SK-N-SH treated with all-trans-retinoic acid at 6 μM for 48 hours (cell line): ENCODE measurements around the gene CSTB.

ENCODE experiments used
- CSRNP3 ChIP-seq: fragments of 250-450 bp; sonication (Bioruptor Pico); IDR thresholded peaks from 2 replicates; pipeline ENCODE4 v1.5.1; 2021; ENCODE audit warnings: mild to moderate bottlenecking, moderate library complexity
- ISL1 ChIP-seq: fragments of 250-450 bp; sonication (Bioruptor Pico); IDR thresholded peaks from 2 replicates; pipeline ENCODE4 v2.1.2; 2022; ENCODE audit warnings: mild to moderate bottlenecking, moderate library complexity
- PATZ1 ChIP-seq: fragments of 250-450 bp; sonication (Bioruptor Pico); IDR thresholded peaks from 2 replicates; pipeline ENCODE4 v1.8.0; 2020; ENCODE audit warnings: mild to moderate bottlenecking, moderate library complexity, borderline replicate concordance
- ZC3H10 ChIP-seq: fragments of 250-450 bp; sonication (Bioruptor Pico); IDR thresholded peaks from 2 replicates; pipeline ENCODE4 v1.5.1; 2021; ENCODE audit warnings: mild to moderate bottlenecking, moderate library complexity
- ZFP3 ChIP-seq: fragments of 250-450 bp; sonication (Bioruptor Pico); IDR thresholded peaks from 2 replicates; pipeline ENCODE4 v1.5.0; 2020; ENCODE audit warnings: mild to moderate bottlenecking, moderate library complexity
- ZFP30 ChIP-seq: fragments of 450-650 bp; formaldehyde crosslinking; IDR thresholded peaks from 2 replicates; pipeline ENCODE4 v1.5.0; 2022; ENCODE audit warnings: mild to moderate bottlenecking, moderate library complexity
- ZNF565 ChIP-seq: fragments of 450-650 bp; formaldehyde crosslinking; conservative IDR thresholded peaks from 2 replicates; pipeline ENCODE4 v1.5.0; 2020; ENCODE audit warnings: low read depth, mild to moderate bottlenecking, moderate library complexity
- ZNF70 ChIP-seq: fragments of 450-650 bp; formaldehyde crosslinking; IDR thresholded peaks from 2 replicates; pipeline ENCODE4 v1.5.0; 2020; ENCODE audit warnings: mild to moderate bottlenecking, moderate library complexity
- ZNF8 ChIP-seq: fragments of 450-650 bp; formaldehyde crosslinking; IDR thresholded peaks from 2 replicates; pipeline ENCODE4 v1.5.0; 2020; ENCODE audit warnings: mild to moderate bottlenecking, moderate library complexity

GRCh38 chr21:43820466-43820865 lies 44.4 kb upstream of the CSTB start:
- TF ChIP-seq ZFP30 (CRISPR knock-in tag) (no peak), ZC3H10 (CRISPR knock-in tag) (no peak), ISL1 (no peak), ZNF70 (CRISPR knock-in tag) (no peak), CSRNP3 (CRISPR knock-in tag) (no peak), ZNF565 (CRISPR knock-in tag) (no peak), ZFP3 (CRISPR knock-in tag) (no peak), PATZ1 (no peak), ZNF8 (no peak)
